Measurements from ENCODE around the gene MCM9.

Gene MCM9

GRCh38 chr6:118815495-118815894 is 119.5 kb downstream of the MCM9 start:
- in situ Hi-C loops (cut with HindIII; ENCODE audit: low pct_ligation_motif_present, low sequenced_read_pairs), result no loop called here
- TF ChIP-seq CTCF (IDR thresholded peaks at IDR 0.05; ENCODE audit: low read depth, low read length, missing control alignments), result no peak
- no peak overlapping the region for H3K4me3 ChIP-seq (ENCODE audit: low read depth, low read length)
- no peak overlapping the region for H3K27ac ChIP-seq
- peak; percentile 7 for DNase-seq
- no peaks in the 10 kb centered on the region for H3K27me3 ChIP-seq (replicated peaks)
- no peaks in the 10 kb centered on the region for H3K36me3 ChIP-seq (replicated peaks)

- TF ChIP-seq CTCF (IDR thresholded peaks at IDR 0.05; ENCODE audit: low read depth, low read length, missing control alignments), result no peak
Measured at GRCh38 chr6:118813775-118814174, 121.2 kb downstream of the MCM9 start.

GRCh38 chr6:118812970-118813369 is 122.0 kb downstream of the MCM9 start:
- H3K36me3 ChIP-seq (replicated peaks), result no peaks in the 10 kb centered on the region
- no peak for TF ChIP-seq CTCF (IDR thresholded peaks at IDR 0.05; ENCODE audit: low read depth, low read length, missing control alignments)
- H3K27me3 ChIP-seq (replicated peaks), result no peaks in the 10 kb centered on the region
- no peak overlapping the region for H3K27ac ChIP-seq
- in situ Hi-C loops (cut with HindIII; ENCODE audit: low pct_ligation_motif_present, low sequenced_read_pairs), result no loop called here
- no peak overlapping the region for H3K4me3 ChIP-seq (ENCODE audit: low read depth, low read length)
- peak; percentile 23 for DNase-seq

More at GRCh38 chr6:118813775-118814174, 121.2 kb downstream of the MCM9 start:
- Histone ChIP-seq H3K4me3 (ENCODE audit: low read depth, low read length) (no peak overlapping the region), H3K36me3 (replicated peaks) (no peaks in the 10 kb centered on the region), H3K27me3 (replicated peaks) (no peaks in the 10 kb centered on the region), H3K27ac (no peak overlapping the region)
- in situ Hi-C loops (cut with HindIII; ENCODE audit: low pct_ligation_motif_present, low sequenced_read_pairs), result no loop called here
- DNase-seq, result peak; percentile 72

- Histone ChIP-seq H3K4me3 (ENCODE audit: low read depth, low read length) (no peak overlapping the region), H3K27me3 (replicated peaks) (no peaks in the 10 kb centered on the region), H3K27ac (no peak overlapping the region), H3K36me3 (replicated peaks) (no peaks in the 10 kb centered on the region)
- in situ Hi-C loops (cut with HindIII; ENCODE audit: low pct_ligation_motif_present, low sequenced_read_pairs), result no loop called here
- no peak for DNase-seq
- TF ChIP-seq CTCF (IDR thresholded peaks at IDR 0.05; ENCODE audit: low read depth, low read length, missing control alignments), result no peak
Measured at GRCh38 chr6:118810420-118811027, 124.4 kb downstream of the MCM9 start.

- no peaks in the 10 kb centered on the region for H3K36me3 ChIP-seq (replicated peaks)
- in situ Hi-C loops (cut with HindIII; ENCODE audit: low pct_ligation_motif_present, low sequenced_read_pairs), result no loop called here
- no peak for TF ChIP-seq CTCF (IDR thresholded peaks at IDR 0.05; ENCODE audit: low read depth, low read length, missing control alignments)
- H3K4me3 ChIP-seq (ENCODE audit: low read depth, low read length), result no peak overlapping the region
- H3K27ac ChIP-seq, result no peak overlapping the region
- no peak for DNase-seq
- H3K27me3 ChIP-seq (replicated peaks), result no peaks in the 10 kb centered on the region
Measured at GRCh38 chr6:118808793-118809638, 125.9 kb downstream of the MCM9 start.

Data from brain microvascular endothelial cell (primary cell).